ENCODE results near the gene LATS2. TPM values are rescaled to one million over a fixed set of nuclear protein-coding genes. Genes with fewer than 3 reads are reported as not detected.

The LATS2 gene
- total RNA-seq, 4 donors from 2014 or later: 7.7 to 18.9 (median 10.7) TPM

DNA sequence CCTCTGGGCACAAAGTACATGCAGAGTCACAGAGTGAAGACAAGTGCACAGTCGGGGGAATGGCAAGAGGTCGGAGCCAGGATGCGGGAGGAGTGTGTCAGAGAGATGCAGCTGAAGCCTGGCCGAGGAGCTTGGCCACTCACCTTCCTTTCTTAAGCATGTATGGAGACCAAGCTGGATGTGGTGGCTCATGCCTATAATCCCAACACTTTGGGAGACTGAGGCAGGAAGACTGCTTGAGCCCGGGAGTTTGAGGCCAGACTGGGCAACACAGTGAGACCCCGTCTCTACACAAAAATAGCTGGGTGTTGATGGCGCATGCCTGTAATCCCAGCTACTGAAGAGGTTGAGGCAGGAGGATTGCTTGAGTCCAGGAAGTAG, 67.0 kb downstream of the LATS2 start:
- Histone ChIP-seq H3K4me3 (no peak overlapping the region), H3K27ac (no peak overlapping the region), H3K36me3 (peaks cover 0 to 36% (median under 1%) of the 10 kb centered on the region in 3 donors), H3K4me1 (peaks cover 3 to 50% (median 14%) of the 10 kb centered on the region in 3 donors), H3K27me3 (no peaks in the 10 kb centered on the region), H3K9me3 (no peaks in the 10 kb centered on the region)
- intact Hi-C loops (cut with DNase I): no loop called here
- DNase-seq: no peak
- 85 to 90% methylated on average over 4 to 7 of the region's 7 CpGs for WGBS, 2 donors
- TF ChIP-seq, protein P1, sequence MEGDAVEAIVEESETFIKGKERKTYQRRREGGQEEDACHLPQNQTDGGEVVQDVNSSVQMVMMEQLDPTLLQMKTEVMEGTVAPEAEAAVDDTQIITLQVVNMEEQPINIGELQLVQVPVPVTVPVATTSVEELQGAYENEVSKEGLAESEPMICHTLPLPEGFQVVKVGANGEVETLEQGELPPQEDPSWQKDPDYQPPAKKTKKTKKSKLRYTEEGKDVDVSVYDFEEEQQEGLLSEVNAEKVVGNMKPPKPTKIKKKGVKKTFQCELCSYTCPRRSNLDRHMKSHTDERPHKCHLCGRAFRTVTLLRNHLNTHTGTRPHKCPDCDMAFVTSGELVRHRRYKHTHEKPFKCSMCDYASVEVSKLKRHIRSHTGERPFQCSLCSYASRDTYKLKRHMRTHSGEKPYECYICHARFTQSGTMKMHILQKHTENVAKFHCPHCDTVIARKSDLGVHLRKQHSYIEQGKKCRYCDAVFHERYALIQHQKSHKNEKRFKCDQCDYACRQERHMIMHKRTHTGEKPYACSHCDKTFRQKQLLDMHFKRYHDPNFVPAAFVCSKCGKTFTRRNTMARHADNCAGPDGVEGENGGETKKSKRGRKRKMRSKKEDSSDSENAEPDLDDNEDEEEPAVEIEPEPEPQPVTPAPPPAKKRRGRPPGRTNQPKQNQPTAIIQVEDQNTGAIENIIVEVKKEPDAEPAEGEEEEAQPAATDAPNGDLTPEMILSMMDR (IDR thresholded peaks at IDR 0.05): no peak
- TF ChIP-seq POLR2A (IDR thresholded peaks at IDR 0.05): no peak

DNA sequence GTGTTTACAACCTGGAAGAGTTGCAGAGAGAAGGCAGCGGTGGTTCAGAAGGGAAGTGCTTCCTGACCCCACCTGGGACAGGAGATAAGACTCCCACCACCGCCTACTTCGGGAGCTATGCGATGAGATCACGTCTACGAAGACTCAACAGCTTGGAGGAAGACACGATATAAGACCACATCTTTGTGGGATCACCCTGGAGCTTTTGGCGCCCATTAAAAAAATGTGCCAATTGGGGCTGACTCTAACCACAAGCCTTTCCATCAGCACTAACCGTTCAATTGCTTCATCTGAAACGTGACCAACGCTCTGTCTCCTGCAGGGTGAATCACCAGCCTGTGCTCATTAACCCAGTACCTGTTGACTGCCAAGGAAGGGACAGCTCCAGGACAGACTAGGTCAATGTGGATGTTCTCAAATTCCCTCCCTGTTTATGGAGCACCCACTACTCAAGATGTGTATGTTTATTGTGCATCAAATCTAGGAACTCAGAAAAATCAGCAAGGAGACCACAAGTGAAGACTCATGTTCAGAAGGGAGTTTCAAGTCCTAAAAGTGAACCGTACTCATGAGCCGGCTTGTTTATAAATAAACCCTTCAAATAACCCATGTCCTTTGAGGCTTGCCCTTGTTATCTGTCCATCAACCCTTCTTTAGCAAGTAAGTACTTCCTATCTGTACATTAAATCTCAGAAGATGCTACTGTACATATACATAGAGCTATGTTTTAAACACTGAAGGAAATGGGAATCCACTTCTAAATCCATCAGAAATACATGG, 67.5 kb downstream of the LATS2 start:
- Histone ChIP-seq H3K27ac (no peak overlapping the region), H3K4me1 (peaks cover 3 to 50% (median 14%) of the 10 kb centered on the region in 3 donors), H3K4me3 (no peak overlapping the region), H3K36me3 (peaks cover 6 to 41% (median 6%) of the 10 kb centered on the region in 3 donors), H3K9me3 (no peaks in the 10 kb centered on the region), H3K27me3 (no peaks in the 10 kb centered on the region)
- DNase-seq: no peak
- 65 to 74% methylated on average over 12 to 13 of the region's 13 CpGs for WGBS, 2 donors
- no peak for TF ChIP-seq POLR2A (IDR thresholded peaks at IDR 0.05)
- TF ChIP-seq, protein P1 (IDR thresholded peaks at IDR 0.05): no peak
- intact Hi-C loops (cut with DNase I): no loop called here

DNA sequence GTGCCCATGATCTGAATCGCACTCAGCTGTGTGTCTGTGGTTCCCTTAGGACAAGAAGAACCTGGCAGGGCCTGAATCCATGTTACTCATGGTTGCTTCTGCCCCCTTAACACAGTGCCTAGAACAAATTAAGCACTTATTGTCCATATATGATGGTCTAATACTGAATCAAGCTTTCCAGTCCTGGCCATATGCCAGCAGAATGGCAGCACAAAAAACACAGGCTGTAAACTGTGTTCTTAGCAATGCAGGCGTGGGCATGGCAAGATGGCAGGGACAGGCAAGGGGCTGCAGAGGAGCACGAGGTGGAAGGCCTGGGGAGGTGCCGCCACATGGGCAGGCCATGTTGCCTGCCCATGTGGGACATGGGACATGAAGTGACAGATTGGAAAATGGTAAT, 68.2 kb downstream of the LATS2 start:
- Histone ChIP-seq H3K27ac (no peak overlapping the region), H3K27me3 (no peaks in the 10 kb centered on the region), H3K4me3 (no peak overlapping the region), H3K4me1 (peaks cover 3 to 44% (median 10%) of the 10 kb centered on the region in 3 donors), H3K36me3 (peaks cover 12 to 43% (median 13%) of the 10 kb centered on the region in 3 donors), H3K9me3 (no peaks in the 10 kb centered on the region)
- TF ChIP-seq, protein P1 (IDR thresholded peaks at IDR 0.05): no peak
- no peak for TF ChIP-seq POLR2A (IDR thresholded peaks at IDR 0.05)
- intact Hi-C loops (cut with DNase I): no loop called here
- no peak for DNase-seq
- WGBS, 2 donors: 85 to 87% methylated on average over 3 to 4 of the region's 4 CpGs

DNA sequence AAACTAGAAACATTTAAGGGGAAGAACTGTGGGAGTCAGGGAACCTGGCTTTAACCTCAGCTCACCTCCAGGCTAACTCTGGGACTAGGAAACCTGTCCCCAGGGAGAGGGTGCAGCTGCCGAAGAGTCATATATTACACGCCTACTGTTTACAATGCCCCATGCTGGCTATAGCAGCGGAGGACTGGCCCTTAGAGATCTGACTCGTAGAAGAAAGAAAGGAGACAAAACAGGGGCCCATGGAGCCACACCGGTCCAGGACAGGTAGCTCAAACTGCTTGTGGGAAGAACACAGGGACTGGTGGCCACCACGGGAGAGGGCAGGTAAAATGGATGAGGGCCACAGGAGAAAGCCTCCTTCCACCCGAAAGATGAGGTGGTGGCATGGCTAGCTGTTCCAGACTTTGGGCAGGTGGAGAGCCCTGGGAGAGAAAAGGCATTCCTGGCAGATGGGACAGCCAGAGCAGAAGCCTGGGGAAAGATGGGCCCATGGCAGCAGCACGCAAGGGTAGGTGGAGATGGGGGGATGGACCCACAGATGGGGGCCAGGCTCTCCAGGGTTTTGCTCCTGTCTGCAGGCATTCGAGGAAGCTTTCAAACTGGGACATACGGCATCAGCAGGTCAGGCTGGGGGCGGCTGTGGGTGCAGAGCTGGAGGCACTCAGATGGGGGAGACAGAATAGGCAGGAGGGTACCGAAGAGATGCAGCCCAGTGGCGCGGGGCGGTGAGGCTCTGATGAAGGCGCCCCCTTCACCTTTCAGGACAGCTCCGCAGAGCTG, 69.5 kb downstream of the LATS2 start:
- intact Hi-C loops (cut with DNase I): no loop called here
- Histone ChIP-seq H3K9me3 (no peaks in the 10 kb centered on the region), H3K27me3 (no peaks in the 10 kb centered on the region), H3K36me3 (peaks cover 15 to 56% (median 18%) of the 10 kb centered on the region in 3 donors), H3K4me1 (peaks cover 0 to 31% (median 3%) of the 10 kb centered on the region in 3 donors), H3K27ac (no peak overlapping the region), H3K4me3 (no peak overlapping the region)
- DNase-seq: no peak
- 95% methylated on average over 13 to 16 of the region's 17 CpGs for WGBS, 2 donors
- TF ChIP-seq, protein P1 (IDR thresholded peaks at IDR 0.05): no peak
- no peak for TF ChIP-seq POLR2A (IDR thresholded peaks at IDR 0.05)

Measured in esophagus squamous epithelium (tissue), 5 donors.